Measurements from ENCODE around the gene MYO5C.

DNA sequence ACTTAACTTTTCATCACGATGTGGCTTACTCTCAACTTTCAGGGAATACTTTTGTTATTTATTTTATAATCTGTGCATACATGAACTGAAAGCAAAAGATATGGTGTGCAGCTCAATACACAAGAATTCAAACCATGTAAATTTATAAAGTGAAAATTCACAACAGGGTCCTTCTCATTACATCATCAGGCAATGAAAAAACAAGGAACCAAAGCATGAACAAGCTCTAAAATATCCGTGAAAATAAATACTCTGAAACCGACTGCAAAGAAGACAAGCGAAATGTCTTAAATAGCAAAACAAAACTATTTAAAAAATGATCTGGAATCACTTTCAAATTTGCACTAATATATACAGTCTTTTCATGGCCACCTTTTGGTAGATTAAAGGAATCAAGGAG is 133.3 kb downstream of the MYO5C start:
- TF ChIP-seq, protein P1, sequence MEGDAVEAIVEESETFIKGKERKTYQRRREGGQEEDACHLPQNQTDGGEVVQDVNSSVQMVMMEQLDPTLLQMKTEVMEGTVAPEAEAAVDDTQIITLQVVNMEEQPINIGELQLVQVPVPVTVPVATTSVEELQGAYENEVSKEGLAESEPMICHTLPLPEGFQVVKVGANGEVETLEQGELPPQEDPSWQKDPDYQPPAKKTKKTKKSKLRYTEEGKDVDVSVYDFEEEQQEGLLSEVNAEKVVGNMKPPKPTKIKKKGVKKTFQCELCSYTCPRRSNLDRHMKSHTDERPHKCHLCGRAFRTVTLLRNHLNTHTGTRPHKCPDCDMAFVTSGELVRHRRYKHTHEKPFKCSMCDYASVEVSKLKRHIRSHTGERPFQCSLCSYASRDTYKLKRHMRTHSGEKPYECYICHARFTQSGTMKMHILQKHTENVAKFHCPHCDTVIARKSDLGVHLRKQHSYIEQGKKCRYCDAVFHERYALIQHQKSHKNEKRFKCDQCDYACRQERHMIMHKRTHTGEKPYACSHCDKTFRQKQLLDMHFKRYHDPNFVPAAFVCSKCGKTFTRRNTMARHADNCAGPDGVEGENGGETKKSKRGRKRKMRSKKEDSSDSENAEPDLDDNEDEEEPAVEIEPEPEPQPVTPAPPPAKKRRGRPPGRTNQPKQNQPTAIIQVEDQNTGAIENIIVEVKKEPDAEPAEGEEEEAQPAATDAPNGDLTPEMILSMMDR (IDR thresholded peaks at IDR 0.05) = no peak
- TF ChIP-seq POLR2A (IDR thresholded peaks at IDR 0.05) = no peak

Data from testis (tissue), 2 donors.